GM18858 (cell line): ENCODE measurements around the gene CNPY1.

Experiments used
- ATAC-seq: cut with Tn5 transposase; IDR thresholded peaks from one replicate; pipeline ENCODE4 v1.9.1; 2021; ENCODE audit not compliant: unreplicated experiment

The CNPY1 gene

DNA sequence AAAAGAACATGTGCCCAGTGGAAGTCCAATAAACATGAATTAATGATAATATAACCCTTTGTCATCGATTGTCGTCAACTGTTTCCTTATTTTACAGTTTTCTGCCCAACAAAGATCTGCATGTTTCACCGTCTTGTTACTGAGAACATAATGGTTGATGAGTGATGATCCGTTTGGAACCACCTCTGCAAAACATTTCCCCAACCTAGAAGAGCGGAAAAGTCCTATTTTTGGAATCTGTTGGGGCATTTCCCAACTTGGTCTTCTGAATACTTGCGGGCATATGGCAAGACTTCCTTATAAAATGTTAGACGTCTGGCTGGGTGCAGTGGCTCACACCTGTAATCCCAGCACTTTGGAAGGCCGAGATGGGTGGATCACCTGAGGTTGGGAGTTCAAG, 32.1 kb downstream of the CNPY1 start:
- no peak for ATAC-seq

DNA sequence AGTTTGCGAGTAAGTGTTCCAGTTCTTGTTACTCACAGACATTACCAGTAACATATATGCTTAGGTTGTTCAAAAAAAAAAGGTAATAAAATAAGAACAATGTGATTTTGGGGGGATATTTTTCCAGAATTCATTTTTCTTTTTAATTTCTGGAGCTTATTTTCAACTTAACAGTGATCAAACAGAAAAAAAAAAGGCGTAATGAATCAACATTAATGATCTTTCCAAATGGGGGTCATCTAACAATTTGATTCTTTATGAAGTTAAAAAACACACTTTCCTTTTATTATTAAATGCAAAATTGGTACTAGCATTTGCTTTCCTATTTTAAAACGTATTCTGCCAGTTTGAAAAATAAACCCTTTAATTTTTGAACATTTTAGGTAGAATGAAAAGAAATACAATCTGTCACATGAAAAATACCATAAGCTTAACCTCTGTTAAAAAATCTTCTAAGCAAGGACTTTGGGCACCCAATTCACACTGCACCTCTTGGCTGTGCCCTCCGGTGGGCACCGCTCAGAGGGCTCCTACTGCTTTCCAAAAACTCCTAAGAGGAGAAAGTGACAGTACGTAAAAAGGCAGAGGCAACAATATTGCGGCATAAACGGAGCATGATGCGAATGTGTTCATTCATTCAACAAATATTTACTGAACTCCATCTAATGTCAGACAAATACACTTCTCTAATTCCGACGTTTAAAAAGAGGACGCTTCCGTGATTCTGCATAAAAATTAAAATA, 32.6 kb downstream of the CNPY1 start:
- ATAC-seq, result no peak

DNA sequence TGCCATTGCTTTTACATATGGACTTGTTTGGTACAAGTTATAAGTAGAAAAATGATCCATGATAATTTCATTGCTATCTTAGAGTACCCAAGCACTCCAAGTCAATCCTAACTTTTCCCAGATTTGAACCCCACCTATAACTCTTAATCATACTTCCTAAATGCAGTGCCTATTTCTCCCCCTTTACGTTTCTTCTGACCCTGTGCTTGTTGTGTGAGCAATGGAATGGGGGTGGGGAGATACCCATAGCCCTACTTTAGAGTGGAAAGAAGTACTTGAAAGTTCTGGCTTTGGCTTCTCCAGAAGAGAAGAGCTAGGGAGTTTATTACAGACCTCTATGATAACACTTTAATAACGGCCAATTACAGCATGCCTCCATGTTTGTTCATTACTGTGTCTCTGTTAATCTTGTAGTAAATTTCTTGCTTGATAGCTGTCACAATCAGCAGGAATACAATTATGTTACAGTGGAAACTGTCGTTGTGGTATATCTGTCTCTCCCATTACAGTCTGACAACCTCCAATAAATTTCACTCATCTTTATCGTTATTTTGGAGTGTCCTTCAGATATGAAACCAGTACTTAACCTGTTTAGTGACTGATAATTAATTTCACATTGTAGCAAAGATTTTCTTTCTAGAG, 34.0 kb downstream of the CNPY1 start:
- no peak for ATAC-seq

DNA sequence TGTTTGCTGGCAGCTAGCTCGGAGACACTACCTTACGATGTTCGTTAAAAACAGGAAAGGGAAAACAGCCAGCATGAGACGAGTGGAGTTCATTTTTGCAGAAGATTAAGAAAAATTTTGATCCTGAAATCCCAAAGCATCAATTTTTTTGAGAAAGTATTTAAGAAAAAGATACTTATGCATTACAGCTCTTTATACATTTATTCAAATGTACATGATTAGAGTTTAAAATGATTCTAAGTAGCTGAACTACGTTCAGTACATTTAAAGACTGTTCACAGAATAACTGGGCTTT, 34.7 kb downstream of the CNPY1 start:
- no peak for ATAC-seq

DNA sequence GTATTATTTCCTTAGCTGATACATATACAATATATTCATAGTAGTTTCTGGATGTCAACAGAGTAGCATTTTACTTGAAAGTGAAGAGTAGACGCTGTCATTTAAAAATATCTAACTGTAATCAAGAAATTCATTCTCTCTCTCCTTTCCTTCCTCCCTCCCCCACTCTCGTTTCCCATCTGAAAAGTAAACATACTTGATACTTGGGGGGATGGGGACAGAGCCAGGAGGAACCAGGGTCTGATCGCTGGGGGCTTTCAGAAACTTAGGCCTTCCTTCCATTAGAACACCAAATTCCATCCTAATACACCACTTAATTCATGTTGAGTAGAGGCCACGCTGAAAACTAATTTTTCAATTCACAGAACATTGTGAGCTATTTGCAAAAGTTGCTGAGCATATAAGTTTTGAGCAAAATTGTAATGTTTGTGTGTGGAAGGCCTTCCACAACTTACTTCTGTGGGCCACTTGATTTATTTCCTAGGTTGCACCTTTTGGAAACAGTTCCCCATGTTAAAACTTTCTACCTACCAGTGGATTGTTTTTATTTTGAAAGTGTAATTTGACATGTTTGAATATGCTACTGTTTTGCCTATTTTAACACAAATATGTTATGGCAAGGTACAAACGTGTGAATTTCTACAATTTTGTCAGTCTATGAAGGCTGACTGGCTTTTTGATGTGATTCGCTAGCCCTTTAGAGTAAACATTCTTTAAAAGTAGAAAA, 35.2 kb downstream of the CNPY1 start:
- ATAC-seq, result no peak

DNA sequence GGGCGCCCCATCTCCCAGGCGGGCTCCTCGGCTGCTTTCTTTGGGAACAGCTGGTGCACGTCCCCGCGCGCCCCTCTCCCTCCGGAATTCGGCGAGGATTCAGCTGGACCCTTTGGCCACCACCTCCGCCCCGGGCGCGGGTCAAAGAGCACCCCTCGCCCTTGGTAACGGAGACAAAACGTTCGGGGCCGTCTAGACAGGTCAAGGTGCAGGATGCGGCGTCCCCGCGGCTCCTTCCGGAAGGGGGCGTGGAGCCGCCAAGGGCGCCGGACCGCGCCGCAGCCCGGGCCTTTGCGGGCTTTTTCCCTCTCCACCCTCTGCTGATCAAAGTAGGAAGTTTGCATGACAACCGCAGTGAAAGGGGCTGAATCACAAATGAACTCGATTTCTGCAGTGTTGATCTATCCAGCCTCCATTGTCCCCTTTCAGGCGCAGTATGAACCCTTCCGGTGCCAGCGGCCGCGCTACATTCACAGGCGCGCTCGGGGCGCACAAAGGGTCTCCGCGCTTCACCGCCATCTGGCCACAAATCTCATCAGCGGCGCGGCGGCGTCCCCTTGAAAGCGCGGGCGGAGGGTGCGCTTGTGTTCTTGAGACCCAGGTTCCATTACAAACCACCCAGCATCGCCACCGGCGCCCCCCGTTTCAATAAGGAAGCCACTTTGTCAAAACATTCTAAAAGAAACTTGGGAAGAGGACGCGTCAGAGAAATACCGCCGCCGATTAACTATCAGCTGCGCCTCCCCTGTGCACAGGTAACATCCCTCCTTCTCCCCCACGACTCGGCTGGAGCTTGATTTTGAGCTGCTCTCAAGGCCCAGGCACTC, 36.4 kb downstream of the CNPY1 start:
- no peak for ATAC-seq

DNA sequence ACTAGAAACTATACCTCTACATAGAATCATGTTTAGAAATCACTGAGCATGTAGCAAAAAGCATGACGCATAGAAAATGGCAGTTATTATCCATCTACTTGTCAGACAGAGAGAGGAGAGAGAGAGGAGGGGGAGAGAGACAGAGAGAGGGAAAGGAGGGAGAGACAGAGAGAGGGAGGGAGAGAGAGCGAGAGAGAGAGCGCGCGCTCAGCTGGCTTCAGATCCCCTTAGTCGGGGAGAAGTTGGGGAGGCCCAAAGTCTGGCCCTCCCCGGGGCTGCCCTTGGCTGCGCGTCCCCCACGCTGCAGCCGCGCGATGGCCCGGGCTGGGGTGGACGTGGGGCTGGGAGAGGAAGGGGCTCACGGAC, 37.0 kb downstream of the CNPY1 start:
- ATAC-seq, result no peak

DNA sequence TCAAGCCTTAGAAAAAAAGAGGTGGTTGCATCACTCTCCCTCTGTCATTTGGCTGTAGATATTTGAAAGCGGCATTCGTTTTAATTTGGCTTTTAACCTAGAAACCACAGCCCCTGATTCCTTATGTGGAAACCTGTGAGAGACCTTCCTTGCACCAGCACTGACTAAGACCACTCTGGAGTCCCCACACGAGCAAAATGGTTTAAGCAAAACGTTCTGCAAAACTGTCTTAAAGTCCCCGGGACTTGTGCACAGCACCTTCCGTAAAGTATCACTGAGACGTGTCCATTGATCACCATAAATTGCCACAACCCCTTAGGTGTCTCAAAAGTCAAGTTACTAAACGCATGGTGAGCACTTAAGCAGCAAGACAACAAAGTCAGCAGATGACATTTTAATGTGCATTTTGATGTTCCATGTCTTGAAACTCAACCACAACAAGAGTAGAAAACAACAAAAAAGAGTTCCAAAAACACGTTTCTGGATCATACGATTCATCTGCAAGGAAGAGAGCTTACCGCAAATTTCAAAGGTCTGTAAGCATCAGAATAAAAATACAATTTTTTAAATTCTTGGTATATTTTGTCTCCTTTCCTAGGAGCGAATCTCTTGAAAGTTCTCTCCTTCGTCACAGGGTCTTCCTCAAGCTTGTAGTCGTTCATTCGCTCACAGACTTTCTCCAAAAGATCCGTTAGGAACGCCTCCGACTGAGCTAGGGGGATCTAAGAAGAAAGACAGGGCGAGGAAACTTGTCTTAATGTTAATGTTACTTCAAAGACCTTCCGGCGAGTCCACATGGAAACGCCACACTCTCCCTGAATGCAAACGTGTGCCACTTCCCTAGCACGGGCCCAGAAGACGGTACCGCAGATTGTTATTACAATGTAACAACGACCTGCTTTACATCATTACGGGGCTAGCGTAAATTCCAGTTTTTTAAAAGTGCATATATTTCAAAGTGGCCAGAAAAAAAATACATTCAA, 37.7 kb downstream of the CNPY1 start:
- ATAC-seq, result no peak

DNA sequence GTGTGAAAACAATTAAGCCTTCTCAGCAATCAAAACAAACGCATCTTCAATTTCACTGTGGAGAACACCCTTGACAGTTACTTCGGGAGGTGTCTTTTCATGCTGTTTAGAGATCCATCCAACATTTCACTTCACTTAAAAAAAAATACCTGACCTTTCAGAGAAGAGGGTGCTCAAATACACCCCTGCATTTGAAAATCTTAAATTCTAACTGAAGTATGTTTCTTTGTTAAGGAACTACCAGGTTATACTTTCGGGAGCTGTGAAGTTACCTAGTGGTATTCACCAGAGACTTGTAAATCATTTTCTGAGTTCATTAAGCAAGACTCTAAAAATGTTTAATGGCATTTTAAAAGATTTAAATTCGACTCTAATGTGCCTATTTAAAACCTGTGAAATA, 38.8 kb downstream of the CNPY1 start:
- ATAC-seq, result no peak

DNA sequence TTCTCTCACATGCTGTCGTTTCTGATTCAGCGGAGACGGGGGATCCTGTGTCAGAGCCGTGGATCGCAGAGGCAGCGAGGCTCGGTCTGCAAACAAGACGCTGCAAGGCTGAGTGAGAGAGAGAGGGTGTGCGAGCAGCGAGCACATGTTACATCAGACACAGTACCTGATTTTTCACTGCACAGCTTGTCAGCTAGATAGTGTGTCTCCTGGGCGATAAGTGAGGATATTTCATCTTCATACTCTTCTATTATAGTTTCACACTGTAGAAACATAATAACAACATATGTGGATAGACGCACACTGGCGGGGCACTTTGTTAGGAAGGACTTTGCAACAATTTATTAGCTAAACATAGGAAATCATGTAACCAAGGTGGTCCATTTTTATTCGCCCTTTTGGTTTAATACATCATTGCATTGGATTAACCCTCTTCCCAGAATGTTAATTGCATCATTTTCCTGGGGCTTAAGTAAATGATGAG, 39.5 kb downstream of the CNPY1 start:
- no peak for ATAC-seq

DNA sequence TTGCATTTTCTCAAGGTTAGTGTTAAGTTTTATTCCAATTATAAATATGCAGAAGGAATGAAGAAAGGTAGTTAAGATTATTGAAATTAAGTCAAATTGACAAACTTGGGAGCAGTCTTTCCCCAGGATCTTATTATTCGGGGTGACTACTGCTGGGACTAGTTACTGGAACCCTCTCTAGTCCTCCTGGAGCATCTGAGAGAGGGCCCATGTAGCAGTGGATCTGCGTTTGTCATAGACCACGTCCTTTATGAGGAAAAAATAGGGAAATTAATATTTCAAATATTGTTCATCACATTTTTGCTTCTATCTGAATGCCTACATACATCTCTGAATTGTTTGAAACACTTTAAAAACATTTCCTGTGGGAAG, 41.0 kb downstream of the CNPY1 start:
- no peak for ATAC-seq

DNA sequence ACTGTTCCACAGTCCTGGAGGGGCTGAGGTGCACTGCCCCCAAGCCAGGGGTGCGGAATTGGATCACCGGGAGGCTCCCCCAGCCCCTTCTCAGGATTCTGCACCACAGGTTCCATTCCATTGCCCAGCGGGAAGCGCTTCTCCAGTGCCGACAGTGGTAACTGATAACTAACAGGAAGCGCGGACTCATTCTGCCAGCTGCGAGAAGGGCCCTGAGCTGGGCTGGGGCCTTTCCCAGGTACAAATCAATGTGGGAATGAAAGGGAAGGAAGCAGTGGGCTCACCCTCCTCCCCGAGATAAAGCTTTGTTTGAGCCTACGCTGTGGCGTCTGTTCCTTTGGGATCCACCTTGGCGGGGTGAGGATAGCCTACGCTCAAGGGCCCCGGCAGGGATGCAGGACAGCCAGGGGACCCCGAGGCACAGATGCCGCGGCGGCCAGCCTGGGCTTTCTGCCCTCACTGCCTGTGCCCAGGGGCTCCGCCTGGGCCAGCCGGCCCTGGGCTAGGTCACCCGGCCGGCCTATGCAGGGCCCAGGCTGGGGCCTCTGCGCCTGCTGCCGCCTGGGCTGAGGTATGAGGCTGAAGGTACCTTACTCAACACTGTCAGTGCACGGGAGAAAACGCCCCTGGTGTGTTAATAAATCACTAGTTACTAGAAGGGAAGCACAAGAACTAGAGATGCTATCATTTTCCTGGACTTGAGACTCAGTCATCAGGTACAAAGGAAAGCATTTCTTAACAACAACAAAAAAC, 49.0 kb downstream of the CNPY1 start:
- ATAC-seq, result no peak

DNA sequence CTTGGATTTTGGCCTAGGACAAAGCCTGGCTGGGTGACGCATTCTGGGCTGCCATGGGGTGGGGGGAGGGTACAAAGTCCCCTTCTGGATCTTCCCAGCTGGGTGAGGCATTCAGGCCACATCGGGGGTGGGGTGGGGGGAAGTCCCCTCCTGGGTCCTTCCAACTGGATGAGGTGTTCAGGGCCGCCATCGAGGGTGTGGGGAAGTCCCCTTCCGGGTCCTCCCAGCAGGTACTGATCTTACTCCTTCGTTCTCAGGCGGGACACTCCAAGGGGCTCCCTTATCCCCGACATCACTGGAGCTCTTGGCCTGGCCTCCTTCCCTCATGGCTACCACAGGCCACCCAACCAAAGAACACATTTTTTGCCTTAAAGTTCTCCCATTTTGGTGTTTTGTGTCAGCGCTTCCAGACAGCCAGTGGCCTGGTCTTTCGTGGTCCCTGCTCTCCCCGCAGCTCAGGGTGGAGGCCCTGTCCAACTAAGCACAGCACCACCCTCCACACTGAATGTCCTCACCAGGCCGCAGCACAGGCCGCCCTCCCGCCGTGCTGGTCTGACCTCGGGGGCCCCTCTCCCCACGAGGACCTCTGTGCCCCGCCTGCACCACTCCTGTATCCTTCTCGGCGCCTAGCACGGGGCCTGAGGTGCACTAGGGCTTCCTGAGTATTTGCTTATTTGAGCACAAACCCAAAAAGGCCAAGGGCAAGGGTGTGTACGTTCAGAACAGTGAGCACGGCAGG, 49.9 kb downstream of the CNPY1 start:
- no peak for ATAC-seq

DNA sequence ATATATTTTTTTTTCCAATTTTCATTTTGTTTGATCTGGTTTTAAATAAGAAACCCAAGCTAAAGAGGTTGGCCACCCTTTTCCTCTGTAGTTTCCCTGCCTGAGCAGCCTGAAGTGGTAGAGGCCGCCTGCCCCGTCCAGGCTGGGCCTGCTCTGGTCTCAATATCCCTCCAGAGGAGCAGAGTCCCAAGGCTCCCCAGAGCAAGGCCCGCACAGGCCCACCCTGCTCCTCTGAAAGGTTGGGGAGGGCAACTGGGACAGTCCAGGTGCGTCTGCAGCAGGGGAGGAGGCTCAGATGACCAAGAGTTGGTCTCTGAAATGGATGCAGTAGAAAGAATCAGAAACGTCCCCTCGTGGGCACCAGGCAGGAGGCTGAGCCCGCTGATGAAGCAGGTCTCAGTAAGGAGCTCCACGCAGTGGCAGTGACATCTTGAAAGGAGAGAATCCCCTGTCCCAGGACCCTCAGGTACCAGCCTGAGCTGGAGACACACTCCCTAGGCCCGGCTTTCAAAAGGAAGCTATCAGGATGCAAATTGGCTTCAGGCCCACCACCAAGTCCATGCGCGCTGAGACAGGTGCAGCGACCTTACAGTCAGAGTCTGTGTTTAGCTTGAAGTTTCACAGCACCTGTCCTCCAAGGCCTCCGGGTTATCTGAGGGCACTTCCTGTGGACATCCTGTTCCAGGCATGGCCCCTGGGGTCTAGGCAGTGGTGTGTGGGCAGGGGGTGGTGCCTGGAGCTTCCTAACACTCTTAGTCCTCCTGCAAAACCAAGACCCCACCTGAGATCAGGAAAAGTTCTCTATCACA, 50.7 kb downstream of the CNPY1 start:
- ATAC-seq, result no peak

DNA sequence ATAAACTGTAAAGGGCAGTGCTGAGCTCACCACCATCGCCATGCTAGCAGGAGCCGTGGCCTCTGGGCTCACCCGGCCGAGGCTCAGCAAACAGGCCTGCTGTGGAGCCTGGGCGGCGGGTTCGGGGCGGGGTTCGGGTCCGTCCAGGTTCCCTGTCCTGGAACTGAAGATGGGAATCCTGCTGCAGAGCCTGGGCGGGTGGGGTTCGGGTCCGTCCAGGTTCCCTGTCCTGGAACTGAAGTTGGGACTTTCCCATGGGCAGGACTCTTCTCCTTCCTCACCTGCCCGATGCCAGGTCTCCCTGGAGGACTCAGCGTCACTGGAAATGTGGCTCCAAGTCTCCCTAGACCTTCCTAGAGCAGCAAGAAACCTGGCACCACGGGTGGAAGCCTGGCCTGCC, 51.8 kb downstream of the CNPY1 start:
- no peak for ATAC-seq

DNA sequence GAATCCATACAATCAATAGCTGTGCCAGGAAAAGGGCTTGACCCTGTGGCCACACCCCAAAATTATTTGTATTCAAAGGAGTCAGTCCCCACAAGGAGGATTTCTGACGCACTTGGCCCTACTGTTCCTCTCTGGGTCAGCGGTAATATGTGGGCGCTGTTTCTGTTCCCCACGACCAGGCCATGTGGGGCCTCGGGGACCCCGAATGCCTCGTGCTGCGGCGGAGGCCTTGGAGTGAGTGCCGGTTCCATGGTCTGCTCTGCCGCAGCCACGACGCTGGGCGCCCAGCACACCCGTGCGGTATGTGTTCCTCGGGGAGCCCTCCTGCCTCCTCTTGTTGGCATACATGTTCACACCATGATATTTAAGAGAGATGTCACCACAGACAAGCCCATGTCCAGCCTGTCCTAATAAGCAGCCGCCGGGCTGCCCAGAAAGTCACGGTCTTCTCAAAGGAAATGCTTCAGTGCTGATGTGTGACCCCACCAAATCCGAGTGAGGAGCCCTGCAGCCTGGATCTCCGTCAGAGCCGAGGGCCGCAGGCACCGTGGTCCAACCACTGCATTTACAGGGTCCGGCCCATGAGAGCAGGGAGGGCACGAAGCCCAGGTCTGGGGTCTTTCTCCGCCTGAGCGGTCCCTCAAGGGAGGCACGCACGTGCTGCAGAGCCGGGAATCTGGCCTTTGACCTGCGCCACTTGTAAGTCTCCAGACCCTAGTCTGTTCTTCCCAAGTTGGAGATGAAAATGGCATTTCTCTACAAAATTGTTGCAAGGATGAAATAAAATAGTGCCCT, 52.4 kb downstream of the CNPY1 start:
- no peak for ATAC-seq

DNA sequence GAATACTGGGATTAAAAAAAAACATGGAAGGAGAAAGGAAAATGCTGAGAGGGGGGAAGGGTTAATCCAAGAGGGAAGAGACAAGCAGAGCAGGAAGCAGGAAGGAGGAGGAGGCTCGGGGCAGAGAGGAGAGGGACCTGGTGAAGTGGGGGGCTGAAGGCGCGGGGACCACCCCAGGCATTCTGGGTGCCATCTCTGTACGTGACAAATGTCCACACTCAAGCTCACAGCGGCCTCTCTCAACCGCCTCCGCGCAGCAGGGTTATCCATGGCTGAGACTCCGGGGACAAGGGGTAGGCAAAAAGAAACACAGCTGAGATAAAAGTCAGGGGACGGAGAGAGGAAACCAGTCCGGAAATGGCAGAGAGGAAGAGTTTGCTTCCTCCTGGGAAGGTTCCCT, 54.5 kb downstream of the CNPY1 start:
- ATAC-seq, result no peak
